GM12875 (cell line): ENCODE data around the gene SHFL.

ENCODE experiments used
- H3K4me3 ChIP-seq: one replicate; pipeline ENCODE4 v1.5.1; 2011; ENCODE audit warnings: low read depth, low read length, control low read depth
- TF ChIP-seq, protein P1 (sequence below): IDR thresholded peaks from 2 replicates; pipeline ENCODE4 v1.5.1; 2011; ENCODE audit warnings: low read depth, mild to moderate bottlenecking, control low read depth, inconsistent platforms, low read length, moderate library complexity, borderline replicate concordance; ENCODE audit not compliant: insufficient read depth

Gene SHFL

GRCh38 chr19:10092648-10093294 is 6.7 kb downstream of the SHFL start:
- H3K4me3 ChIP-seq, result no peak overlapping the region
- TF ChIP-seq, protein P1, sequence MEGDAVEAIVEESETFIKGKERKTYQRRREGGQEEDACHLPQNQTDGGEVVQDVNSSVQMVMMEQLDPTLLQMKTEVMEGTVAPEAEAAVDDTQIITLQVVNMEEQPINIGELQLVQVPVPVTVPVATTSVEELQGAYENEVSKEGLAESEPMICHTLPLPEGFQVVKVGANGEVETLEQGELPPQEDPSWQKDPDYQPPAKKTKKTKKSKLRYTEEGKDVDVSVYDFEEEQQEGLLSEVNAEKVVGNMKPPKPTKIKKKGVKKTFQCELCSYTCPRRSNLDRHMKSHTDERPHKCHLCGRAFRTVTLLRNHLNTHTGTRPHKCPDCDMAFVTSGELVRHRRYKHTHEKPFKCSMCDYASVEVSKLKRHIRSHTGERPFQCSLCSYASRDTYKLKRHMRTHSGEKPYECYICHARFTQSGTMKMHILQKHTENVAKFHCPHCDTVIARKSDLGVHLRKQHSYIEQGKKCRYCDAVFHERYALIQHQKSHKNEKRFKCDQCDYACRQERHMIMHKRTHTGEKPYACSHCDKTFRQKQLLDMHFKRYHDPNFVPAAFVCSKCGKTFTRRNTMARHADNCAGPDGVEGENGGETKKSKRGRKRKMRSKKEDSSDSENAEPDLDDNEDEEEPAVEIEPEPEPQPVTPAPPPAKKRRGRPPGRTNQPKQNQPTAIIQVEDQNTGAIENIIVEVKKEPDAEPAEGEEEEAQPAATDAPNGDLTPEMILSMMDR, result no peak

DNA sequence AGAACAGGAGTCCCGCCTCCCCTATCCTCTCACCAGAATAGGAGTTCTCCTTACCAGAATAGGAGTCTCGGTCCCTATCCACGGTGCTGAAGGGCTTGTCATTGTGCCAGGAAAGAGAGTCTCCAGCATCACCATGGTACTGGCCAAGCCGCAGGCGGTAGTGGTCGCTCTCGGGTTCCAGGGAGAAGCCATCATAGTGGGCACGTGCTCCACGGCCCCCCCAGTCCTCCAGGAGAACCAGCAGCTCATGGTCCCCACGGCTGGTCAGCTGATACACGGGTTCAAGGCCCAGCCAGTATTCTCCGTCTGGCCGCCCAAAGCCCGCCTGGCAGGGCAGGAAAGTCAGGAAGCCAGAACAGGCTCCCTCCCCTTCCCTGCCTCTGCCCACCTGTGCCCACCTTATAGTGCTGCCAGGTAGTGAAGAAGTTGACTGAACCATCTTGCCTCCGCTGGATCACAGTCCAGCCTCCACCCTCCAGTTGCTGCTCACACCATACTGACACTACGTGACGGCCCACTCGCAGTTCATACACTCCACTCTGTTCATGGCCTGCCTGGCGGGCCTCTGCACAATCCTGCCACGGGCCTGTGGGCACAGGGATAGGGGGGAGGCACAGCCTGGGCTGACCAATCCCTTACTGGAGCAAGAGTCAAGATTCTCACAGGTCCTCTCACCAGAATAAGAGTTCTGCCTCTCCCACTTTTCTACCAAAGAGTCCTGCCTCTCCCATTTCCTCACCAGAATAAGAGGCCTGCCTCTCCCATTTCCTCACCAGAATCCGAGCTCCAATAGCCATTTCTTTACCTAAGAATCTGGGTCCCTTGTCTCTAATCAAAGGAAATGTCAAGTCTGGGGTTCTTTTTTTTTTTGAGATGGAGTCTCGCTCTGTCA is 7.4 kb downstream of the SHFL start:
- no peak overlapping the region for H3K4me3 ChIP-seq
- TF ChIP-seq, protein P1, result no peak

GRCh38 chr19:10095622-10095947 is 9.5 kb downstream of the SHFL start:
- H3K4me3 ChIP-seq, result no peak overlapping the region

DNA sequence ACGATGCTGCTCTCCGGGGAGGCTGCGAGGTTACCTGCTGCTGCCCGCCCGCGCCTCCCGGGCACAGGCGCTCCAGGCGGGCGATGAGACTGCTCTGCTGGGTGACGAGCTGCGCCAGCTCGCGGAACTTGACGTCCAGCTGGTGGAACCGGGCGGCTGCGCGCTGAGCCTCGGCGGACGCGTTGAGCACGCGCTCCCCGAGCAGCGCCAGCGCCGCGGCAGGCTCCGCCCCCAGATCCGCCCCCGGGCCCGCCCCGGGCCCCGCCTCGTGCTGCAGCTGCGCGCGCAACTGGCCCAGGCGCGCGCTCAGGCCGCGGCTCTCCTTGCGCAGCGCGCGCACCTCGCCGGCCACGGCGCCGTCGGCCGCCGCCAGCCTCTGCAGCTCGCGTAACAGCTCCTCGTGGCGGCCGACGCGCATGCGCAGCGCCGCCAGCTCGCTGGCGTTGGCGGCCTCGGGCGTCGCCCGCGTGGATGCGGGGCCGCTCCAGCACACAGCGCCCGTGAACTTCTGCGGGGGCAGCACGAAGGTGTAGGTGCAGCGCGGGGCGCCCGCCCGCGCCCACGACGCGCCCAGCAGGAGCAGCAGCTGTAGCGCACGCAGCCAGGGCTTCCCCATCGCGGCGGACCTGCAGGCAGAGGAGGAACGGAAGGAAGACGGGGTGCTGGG is 10.0 kb downstream of the SHFL start:
- TF ChIP-seq, protein P1, result no peak
- peak overlapping the region; percentile 48 for H3K4me3 ChIP-seq

More at GRCh38 chr19:10095622-10095947, 9.5 kb downstream of the SHFL start:
- TF ChIP-seq, protein P1, result no peak

- TF ChIP-seq, protein P1, result no peak
- peak overlapping the region; percentile 48 for H3K4me3 ChIP-seq
These were observed 10.5 kb downstream of the SHFL start for GRCh38 chr19:10096615-10096963.

- peak overlapping the region; percentile 21 for H3K4me3 ChIP-seq
- TF ChIP-seq, protein P1, result no peak
These were observed 14.2 kb downstream of the SHFL start for GRCh38 chr19:10100163-10100785.
